ENCODE data around the gene SLC7A14. TPM values are rescaled to one million over a fixed set of nuclear protein-coding genes. Genes with fewer than 3 reads are reported as not detected.

Gene SLC7A14
- total RNA-seq, 1 donor from 2014 or later, result 0.07 TPM

DNA sequence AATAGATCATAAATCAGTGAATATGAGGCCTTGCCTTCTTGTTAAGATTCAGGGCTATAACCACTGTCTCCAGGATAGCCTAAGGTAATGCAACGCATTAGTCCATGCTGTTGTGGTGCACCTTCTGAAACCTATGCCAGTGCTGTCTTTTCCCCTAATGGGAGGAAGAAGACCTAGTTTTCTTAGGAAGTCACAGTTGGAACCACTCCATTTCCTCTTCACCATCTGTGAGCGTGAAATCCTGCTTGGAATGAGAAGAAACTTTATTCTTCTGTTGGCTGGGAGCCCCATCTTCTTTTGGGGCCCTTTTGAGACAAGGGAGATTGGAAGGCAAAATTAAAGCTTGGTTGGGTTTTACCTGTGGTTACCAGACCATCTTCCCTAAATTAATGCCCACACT, 25.9 kb upstream of the SLC7A14 start:
- no peak overlapping the region for H3K27ac Mint-ChIP-seq (ENCODE audit: unreplicated experiment)
- no peaks in the 10 kb centered on the region for H3K36me3 Mint-ChIP-seq (ENCODE audit: low read depth)
- H3K4me3 Mint-ChIP-seq, result no peak overlapping the region
- TF ChIP-seq, protein P1, sequence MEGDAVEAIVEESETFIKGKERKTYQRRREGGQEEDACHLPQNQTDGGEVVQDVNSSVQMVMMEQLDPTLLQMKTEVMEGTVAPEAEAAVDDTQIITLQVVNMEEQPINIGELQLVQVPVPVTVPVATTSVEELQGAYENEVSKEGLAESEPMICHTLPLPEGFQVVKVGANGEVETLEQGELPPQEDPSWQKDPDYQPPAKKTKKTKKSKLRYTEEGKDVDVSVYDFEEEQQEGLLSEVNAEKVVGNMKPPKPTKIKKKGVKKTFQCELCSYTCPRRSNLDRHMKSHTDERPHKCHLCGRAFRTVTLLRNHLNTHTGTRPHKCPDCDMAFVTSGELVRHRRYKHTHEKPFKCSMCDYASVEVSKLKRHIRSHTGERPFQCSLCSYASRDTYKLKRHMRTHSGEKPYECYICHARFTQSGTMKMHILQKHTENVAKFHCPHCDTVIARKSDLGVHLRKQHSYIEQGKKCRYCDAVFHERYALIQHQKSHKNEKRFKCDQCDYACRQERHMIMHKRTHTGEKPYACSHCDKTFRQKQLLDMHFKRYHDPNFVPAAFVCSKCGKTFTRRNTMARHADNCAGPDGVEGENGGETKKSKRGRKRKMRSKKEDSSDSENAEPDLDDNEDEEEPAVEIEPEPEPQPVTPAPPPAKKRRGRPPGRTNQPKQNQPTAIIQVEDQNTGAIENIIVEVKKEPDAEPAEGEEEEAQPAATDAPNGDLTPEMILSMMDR (conservative IDR thresholded peaks at IDR 0.05), result no peak
- H3K27me3 Mint-ChIP-seq (ENCODE audit: low read depth), result peaks cover 3% of the 10 kb centered on the region
- no peak for DNase-seq (ENCODE audit: low read depth, low spot score)
- no peaks in the 10 kb centered on the region for H3K9me3 Mint-ChIP-seq
- no peaks in the 10 kb centered on the region for H3K4me1 Mint-ChIP-seq

DNA sequence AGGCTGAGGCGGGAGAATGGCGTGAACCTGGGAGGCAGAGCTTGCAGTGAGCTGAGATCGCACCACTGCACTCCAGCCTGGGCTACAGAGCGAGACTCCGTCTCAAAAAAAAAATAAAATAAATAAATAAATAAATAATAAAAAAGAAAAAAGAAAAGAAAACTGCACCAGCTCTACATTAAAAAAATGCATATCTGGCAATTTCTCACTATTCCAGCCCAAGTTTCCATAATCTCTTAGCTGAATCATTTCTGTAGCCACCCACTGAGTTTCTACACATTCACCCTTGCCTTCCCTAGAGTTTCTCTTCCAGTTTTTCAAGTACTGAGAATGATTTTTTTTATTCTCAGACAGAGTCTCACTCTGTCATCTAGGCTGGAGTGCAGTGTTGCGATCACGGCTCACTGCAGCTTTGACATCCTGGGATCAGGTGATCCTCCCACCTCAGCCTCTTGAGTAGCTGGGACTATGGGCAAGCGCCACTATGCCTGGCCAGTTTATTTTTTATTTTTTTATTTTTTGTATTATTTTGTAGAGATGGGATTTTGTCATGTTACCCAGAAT, 24.5 kb upstream of the SLC7A14 start:
- no peak overlapping the region for H3K27ac Mint-ChIP-seq (ENCODE audit: unreplicated experiment)
- H3K27me3 Mint-ChIP-seq (ENCODE audit: low read depth), result peaks cover 3% of the 10 kb centered on the region
- no peak for DNase-seq (ENCODE audit: low read depth, low spot score)
- H3K4me1 Mint-ChIP-seq, result no peaks in the 10 kb centered on the region
- H3K36me3 Mint-ChIP-seq (ENCODE audit: low read depth), result no peaks in the 10 kb centered on the region
- H3K9me3 Mint-ChIP-seq, result no peaks in the 10 kb centered on the region
- TF ChIP-seq, protein P1 (conservative IDR thresholded peaks at IDR 0.05), result no peak
- H3K4me3 Mint-ChIP-seq, result no peak overlapping the region

DNA sequence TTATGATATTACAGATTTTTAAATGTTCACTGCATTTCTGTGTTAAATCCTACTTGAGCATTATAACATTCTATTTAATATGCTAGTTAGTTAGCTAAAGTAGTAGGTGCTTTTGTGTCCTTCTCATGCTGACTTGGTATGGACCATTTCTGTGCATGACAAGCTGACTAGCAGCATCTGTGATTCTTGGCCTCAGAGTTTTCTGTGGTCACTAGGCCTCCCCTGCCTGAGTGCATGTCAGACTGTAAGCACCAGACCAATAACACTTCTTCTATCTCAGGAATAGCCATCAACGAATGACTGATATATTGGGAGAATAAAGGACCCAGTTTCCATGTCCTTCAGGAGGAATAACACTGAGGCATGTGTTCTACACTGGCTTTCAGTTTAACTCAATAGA, 22.6 kb upstream of the SLC7A14 start:
- TF ChIP-seq, protein P1 (conservative IDR thresholded peaks at IDR 0.05), result no peak
- H3K4me1 Mint-ChIP-seq, result no peaks in the 10 kb centered on the region
- H3K4me3 Mint-ChIP-seq, result no peak overlapping the region
- DNase-seq (ENCODE audit: low read depth, low spot score), result no peak
- no peaks in the 10 kb centered on the region for H3K36me3 Mint-ChIP-seq (ENCODE audit: low read depth)
- peaks cover 14% of the 10 kb centered on the region for H3K27me3 Mint-ChIP-seq (ENCODE audit: low read depth)
- no peaks in the 10 kb centered on the region for H3K9me3 Mint-ChIP-seq
- H3K27ac Mint-ChIP-seq (ENCODE audit: unreplicated experiment), result no peak overlapping the region

DNA sequence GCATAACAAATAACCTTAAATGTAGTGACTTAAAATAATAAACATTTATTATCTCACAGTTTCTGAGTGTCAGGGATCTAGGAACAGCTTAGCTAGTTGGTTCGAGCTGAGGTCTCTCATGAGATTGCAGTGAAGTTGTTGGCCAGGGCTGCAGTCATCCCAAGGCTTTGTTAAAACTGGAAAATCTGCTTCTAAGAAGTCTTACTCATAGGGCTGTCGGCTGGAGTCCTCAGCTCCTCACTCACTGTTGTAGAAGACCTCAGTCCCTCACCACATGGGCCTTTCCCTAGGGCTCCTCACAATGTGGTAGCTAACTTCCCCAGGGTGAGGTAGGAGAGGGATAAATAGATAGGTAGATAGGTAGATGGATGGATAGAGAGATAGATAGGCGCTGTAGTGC, 20.8 kb upstream of the SLC7A14 start:
- H3K4me1 Mint-ChIP-seq, result no peaks in the 10 kb centered on the region
- no peak overlapping the region for H3K4me3 Mint-ChIP-seq
- no peak for DNase-seq (ENCODE audit: low read depth, low spot score)
- TF ChIP-seq, protein P1 (conservative IDR thresholded peaks at IDR 0.05), result no peak
- no peaks in the 10 kb centered on the region for H3K36me3 Mint-ChIP-seq (ENCODE audit: low read depth)
- H3K27ac Mint-ChIP-seq (ENCODE audit: unreplicated experiment), result no peak overlapping the region
- peaks cover 20% of the 10 kb centered on the region for H3K27me3 Mint-ChIP-seq (ENCODE audit: low read depth)
- H3K9me3 Mint-ChIP-seq, result peaks cover under 1% of the 10 kb centered on the region

DNA sequence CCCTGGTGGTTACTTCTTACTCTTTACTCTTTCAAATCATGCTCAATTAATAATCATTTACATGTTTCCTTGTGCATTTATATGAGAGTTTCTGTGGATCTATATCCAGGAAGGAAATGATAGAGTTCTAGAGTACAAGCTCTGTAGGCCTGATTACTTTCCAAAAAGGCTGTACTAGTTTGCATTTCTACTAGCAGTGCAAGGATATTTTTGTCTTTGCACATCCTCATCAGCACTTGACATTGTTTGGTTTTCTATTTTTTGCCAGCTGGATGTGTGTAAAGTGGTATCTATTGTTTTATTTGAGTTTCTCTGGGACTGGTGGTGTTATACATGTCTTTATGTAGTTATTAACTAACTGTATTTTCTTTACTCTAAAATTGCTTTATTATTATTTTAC, 19.6 kb upstream of the SLC7A14 start:
- TF ChIP-seq, protein P1 (conservative IDR thresholded peaks at IDR 0.05), result no peak
- DNase-seq (ENCODE audit: low read depth, low spot score), result no peak
- Mint-ChIP-seq H3K4me1 (no peaks in the 10 kb centered on the region), H3K27ac (ENCODE audit: unreplicated experiment) (no peak overlapping the region), H3K9me3 (peaks cover 4% of the 10 kb centered on the region), H3K4me3 (no peak overlapping the region), H3K27me3 (ENCODE audit: low read depth) (peaks cover 23% of the 10 kb centered on the region), H3K36me3 (ENCODE audit: low read depth) (no peaks in the 10 kb centered on the region)

All from neural crest cell (in vitro differentiated cells).